GM12873 (cell line): ENCODE data around the gene COL25A1.

Source experiments
- CTCF ChIP-seq: IDR thresholded peaks from 2 replicates; pipeline ENCODE4 v1.5.1; 2012; ENCODE audit warnings: low read depth, mild to moderate bottlenecking, moderate library complexity, low read length, control low read depth; ENCODE audit not compliant: insufficient read depth; ENCODE audit errors: missing control alignments

The COL25A1 gene

GRCh38 chr4:109256818-109257217 lies 45.6 kb downstream of the COL25A1 start:
- no peak for TF ChIP-seq CTCF

GRCh38 chr4:109254845-109255244 lies 47.6 kb downstream of the COL25A1 start:
- TF ChIP-seq CTCF: no peak

GRCh38 chr4:109251396-109251795 lies 51.1 kb downstream of the COL25A1 start:
- no peak for TF ChIP-seq CTCF

- TF ChIP-seq CTCF: no peak
These were observed 54.0 kb downstream of the COL25A1 start for GRCh38 chr4:109248322-109248900.

GRCh38 chr4:109243871-109244270 lies 58.6 kb downstream of the COL25A1 start:
- TF ChIP-seq CTCF: no peak

- TF ChIP-seq CTCF: no peak
These were observed 63.7 kb downstream of the COL25A1 start for GRCh38 chr4:109238746-109239145.

GRCh38 chr4:109235683-109236082 lies 66.8 kb downstream of the COL25A1 start:
- TF ChIP-seq CTCF: no peak
